HUDEP-2 (cell line): ENCODE data around the gene RAB31.
A peak's percentile ranks its signal among the peaks of the same experiment; 100 is the strongest.

Experiments
- DNase-seq, 76 experiments: peaks; one replicate each; lab custom pipeline; 2025; ENCODE audit not compliant: unreplicated experiment in 76 of 76; lab: John Stamatoyannopoulos, UW

The RAB31 gene

GRCh38 chr18:9735879-9736278, 27.8 kb downstream of the RAB31 start:
- DNase-seq = no peak

GRCh38 chr18:9736286-9736835, 28.3 kb downstream of the RAB31 start:
- DNase-seq = no peak

- DNase-seq = no peak
Measured at GRCh38 chr18:9737006-9737405, 28.9 kb downstream of the RAB31 start.

GRCh38 chr18:9737472-9738121, 29.5 kb downstream of the RAB31 start:
- DNase-seq = peak in 1 of 76 experiments; percentile 11

GRCh38 chr18:9738266-9738969, 30.3 kb downstream of the RAB31 start:
- DNase-seq = no peak

GRCh38 chr18:9739516-9739915, 31.4 kb downstream of the RAB31 start:
- no peak for DNase-seq

GRCh38 chr18:9740071-9740470, 32.0 kb downstream of the RAB31 start:
- no peak for DNase-seq

- no peak for DNase-seq
Measured at GRCh38 chr18:9741406-9741792, 33.3 kb downstream of the RAB31 start.

- no peak for DNase-seq
Measured at GRCh38 chr18:9741793-9742523, 33.9 kb downstream of the RAB31 start.

GRCh38 chr18:9742524-9743131, 34.5 kb downstream of the RAB31 start:
- no peak for DNase-seq

- no peak for DNase-seq
Measured at GRCh38 chr18:9743200-9744016, 35.3 kb downstream of the RAB31 start.

- no peak for DNase-seq
Measured at GRCh38 chr18:9746958-9747357, 38.9 kb downstream of the RAB31 start.

GRCh38 chr18:9749611-9750010, 41.5 kb downstream of the RAB31 start:
- no peak for DNase-seq

GRCh38 chr18:9750112-9750511, 42.0 kb downstream of the RAB31 start:
- no peak for DNase-seq

GRCh38 chr18:9750606-9751304, 42.7 kb downstream of the RAB31 start:
- DNase-seq = no peak

- DNase-seq = no peak
Measured at GRCh38 chr18:9751371-9752031, 43.4 kb downstream of the RAB31 start.

GRCh38 chr18:9753846-9754245, 45.7 kb downstream of the RAB31 start:
- no peak for DNase-seq

- DNase-seq = no peak
Measured at GRCh38 chr18:9755110-9755509, 47.0 kb downstream of the RAB31 start.

GRCh38 chr18:9755615-9756014, 47.5 kb downstream of the RAB31 start:
- no peak for DNase-seq
